Measurements from ENCODE around the gene BRAT1.
"Not testable (repeated sequence)": the region's sequence is repeated elsewhere in the genome, so short reads cannot be mapped to it uniquely, and the experiment has no call there.

BRAT1 gene

GRCh38 chr7:2540133-2540532 lies 15.2 kb downstream of the BRAT1 start:
- Mint-ChIP-seq H3K27ac (no peak overlapping the region), H3K4me1 (no peaks in the 10 kb centered on the region), H3K9me3 (no peaks in the 10 kb centered on the region), H3K36me3 (ENCODE audit: low read depth) (peaks cover 2% of the 10 kb centered on the region), H3K27me3 (no peaks in the 10 kb centered on the region), H3K4me3 (no peak overlapping the region)
- DNase-seq (no peak), ATAC-seq (no peak)

GRCh38 chr7:2539031-2539911 lies 16.1 kb downstream of the BRAT1 start:
- no peaks in the 10 kb centered on the region for H3K4me1 Mint-ChIP-seq
- H3K9me3 Mint-ChIP-seq = no peaks in the 10 kb centered on the region
- no peak overlapping the region for H3K27ac Mint-ChIP-seq
- ATAC-seq (no peak), DNase-seq (no peak)
- H3K36me3 Mint-ChIP-seq (ENCODE audit: low read depth) = peaks cover 2% of the 10 kb centered on the region
- H3K4me3 Mint-ChIP-seq = no peak overlapping the region
- no peaks in the 10 kb centered on the region for H3K27me3 Mint-ChIP-seq

GRCh38 chr7:2537981-2538851 lies 17.1 kb downstream of the BRAT1 start:
- no peaks in the 10 kb centered on the region for H3K9me3 Mint-ChIP-seq
- DNase-seq (no peak), ATAC-seq (no peak)
- no peak overlapping the region for H3K4me3 Mint-ChIP-seq
- H3K27ac Mint-ChIP-seq = no peak overlapping the region
- no peaks in the 10 kb centered on the region for H3K4me1 Mint-ChIP-seq
- no peaks in the 10 kb centered on the region for H3K27me3 Mint-ChIP-seq
- H3K36me3 Mint-ChIP-seq (ENCODE audit: low read depth) = peaks cover 2% of the 10 kb centered on the region

GRCh38 chr7:2535872-2536627 lies 19.3 kb downstream of the BRAT1 start:
- not testable (repeated sequence) for H3K4me1 Mint-ChIP-seq; ATAC-seq; H3K4me3 Mint-ChIP-seq; DNase-seq; H3K36me3 Mint-ChIP-seq (ENCODE audit: low read depth); H3K9me3 Mint-ChIP-seq; H3K27ac Mint-ChIP-seq; H3K27me3 Mint-ChIP-seq

- not testable (repeated sequence) for H3K4me3 Mint-ChIP-seq; H3K27ac Mint-ChIP-seq; H3K36me3 Mint-ChIP-seq (ENCODE audit: low read depth); ATAC-seq; H3K9me3 Mint-ChIP-seq; H3K27me3 Mint-ChIP-seq; DNase-seq
- H3K4me1 Mint-ChIP-seq = peaks cover 23% of the 10 kb centered on the region
Measured at GRCh38 chr7:2534214-2534613, 21.1 kb downstream of the BRAT1 start.

GRCh38 chr7:2533566-2533965 lies 21.8 kb downstream of the BRAT1 start:
- peaks cover 30% of the 10 kb centered on the region for H3K4me1 Mint-ChIP-seq
- H3K36me3 Mint-ChIP-seq (ENCODE audit: low read depth); DNase-seq; H3K27ac Mint-ChIP-seq; H3K4me3 Mint-ChIP-seq; H3K27me3 Mint-ChIP-seq; ATAC-seq; H3K9me3 Mint-ChIP-seq: not testable (repeated sequence)

GRCh38 chr7:2532816-2533215 lies 22.5 kb downstream of the BRAT1 start:
- not testable (repeated sequence) for H3K9me3 Mint-ChIP-seq; H3K27me3 Mint-ChIP-seq; ATAC-seq; H3K36me3 Mint-ChIP-seq (ENCODE audit: low read depth); H3K27ac Mint-ChIP-seq; H3K4me3 Mint-ChIP-seq; DNase-seq
- H3K4me1 Mint-ChIP-seq = peaks cover 37% of the 10 kb centered on the region

GRCh38 chr7:2532199-2532772 lies 23.0 kb downstream of the BRAT1 start:
- peaks cover 43% of the 10 kb centered on the region for H3K4me1 Mint-ChIP-seq

GRCh38 chr7:2531796-2532110 lies 23.6 kb downstream of the BRAT1 start:
- not testable (repeated sequence) for ATAC-seq; H3K9me3 Mint-ChIP-seq; DNase-seq; H3K27ac Mint-ChIP-seq; H3K27me3 Mint-ChIP-seq; H3K4me3 Mint-ChIP-seq; H3K36me3 Mint-ChIP-seq (ENCODE audit: low read depth)
- H3K4me1 Mint-ChIP-seq = peaks cover 47% of the 10 kb centered on the region

More at GRCh38 chr7:2532199-2532772, 23.0 kb downstream of the BRAT1 start:
- not testable (repeated sequence) for ATAC-seq; DNase-seq; H3K36me3 Mint-ChIP-seq (ENCODE audit: low read depth); H3K27me3 Mint-ChIP-seq; H3K9me3 Mint-ChIP-seq; H3K4me3 Mint-ChIP-seq
- H3K27ac Mint-ChIP-seq = peak overlapping the region; percentile 42

GRCh38 chr7:2530994-2531795 lies 24.1 kb downstream of the BRAT1 start:
- H3K4me3 Mint-ChIP-seq = peak overlapping the region; percentile 65
- H3K4me1 Mint-ChIP-seq = peaks cover 49% of the 10 kb centered on the region
- H3K27ac Mint-ChIP-seq = peak overlapping the region; percentile 93
- ATAC-seq; H3K9me3 Mint-ChIP-seq; DNase-seq; H3K36me3 Mint-ChIP-seq (ENCODE audit: low read depth); H3K27me3 Mint-ChIP-seq: not testable (repeated sequence)

GRCh38 chr7:2530071-2530987 lies 25.0 kb downstream of the BRAT1 start:
- Mint-ChIP-seq H3K4me1 (peaks cover 54% of the 10 kb centered on the region), H3K36me3 (ENCODE audit: low read depth) (no peaks in the 10 kb centered on the region), H3K9me3 (no peaks in the 10 kb centered on the region), H3K27ac (peak overlapping the region; percentile 93), H3K27me3 (no peaks in the 10 kb centered on the region), H3K4me3 (peak overlapping the region; percentile 65)
- DNase-seq (peak; percentile 81), ATAC-seq (peak; percentile 68)

GRCh38 chr7:2529161-2530070 lies 25.9 kb downstream of the BRAT1 start:
- no peaks in the 10 kb centered on the region for H3K27me3 Mint-ChIP-seq
- no peaks in the 10 kb centered on the region for H3K9me3 Mint-ChIP-seq
- H3K27ac Mint-ChIP-seq = peak overlapping the region; percentile 93
- peak overlapping the region; percentile 65 for H3K4me3 Mint-ChIP-seq
- peaks cover 54% of the 10 kb centered on the region for H3K4me1 Mint-ChIP-seq
- DNase-seq = peak; percentile 70
- H3K36me3 Mint-ChIP-seq (ENCODE audit: low read depth) = no peaks in the 10 kb centered on the region
- ATAC-seq = peak; percentile 62

All from activated naive CD8-positive, alpha-beta T cell treated with anti-CD3 and anti-CD28 coated beads, Interleukin-2, amount 50 U/mL, for 24 hours (primary cell).